ENCODE measurements around the gene RAI1.

Gene RAI1

GRCh38 chr17:17664064-17664452 lies 17.2 kb upstream of the RAI1 start:
- in situ Hi-C loops (cut with MboI; ENCODE audit: low sequenced_read_pairs, unreplicated experiment), result no loop called here
- no peak for DNase-seq (ENCODE audit: low spot score)
- no peak for TF ChIP-seq CTCF (IDR thresholded peaks at IDR 0.05; ENCODE audit: borderline replicate concordance, control extremely low read depth, extremely low read depth, insufficient read depth, missing control alignments)

GRCh38 chr17:17665255-17665654 lies 16.0 kb upstream of the RAI1 start:
- in situ Hi-C loops (cut with MboI; ENCODE audit: low sequenced_read_pairs, unreplicated experiment), result no loop called here
- TF ChIP-seq CTCF (IDR thresholded peaks at IDR 0.05; ENCODE audit: borderline replicate concordance, control extremely low read depth, extremely low read depth, insufficient read depth, missing control alignments), result no peak
- DNase-seq (ENCODE audit: low spot score), result no peak

- no peak for TF ChIP-seq CTCF (IDR thresholded peaks at IDR 0.05; ENCODE audit: borderline replicate concordance, control extremely low read depth, extremely low read depth, insufficient read depth, missing control alignments)
These were observed 15.0 kb upstream of the RAI1 start for GRCh38 chr17:17666111-17666714.

GRCh38 chr17:17667231-17667630 lies 14.0 kb upstream of the RAI1 start:
- in situ Hi-C loops (cut with MboI; ENCODE audit: low sequenced_read_pairs, unreplicated experiment), result no loop called here
- TF ChIP-seq CTCF (IDR thresholded peaks at IDR 0.05; ENCODE audit: borderline replicate concordance, control extremely low read depth, extremely low read depth, insufficient read depth, missing control alignments), result no peak
- DNase-seq (ENCODE audit: low spot score), result no peak

More at GRCh38 chr17:17666111-17666714, 15.0 kb upstream of the RAI1 start:
- no peak for DNase-seq (ENCODE audit: low spot score)
- in situ Hi-C loops (cut with MboI; ENCODE audit: low sequenced_read_pairs, unreplicated experiment), result no loop called here

- no peak for TF ChIP-seq CTCF (IDR thresholded peaks at IDR 0.05; ENCODE audit: borderline replicate concordance, control extremely low read depth, extremely low read depth, insufficient read depth, missing control alignments)
- DNase-seq (ENCODE audit: low spot score), result no peak
- in situ Hi-C loops (cut with MboI; ENCODE audit: low sequenced_read_pairs, unreplicated experiment), result no loop called here
These were observed 13.3 kb upstream of the RAI1 start for GRCh38 chr17:17667947-17668346.

GRCh38 chr17:17668358-17668757 lies 12.9 kb upstream of the RAI1 start:
- no peak for DNase-seq (ENCODE audit: low spot score)
- in situ Hi-C loops (cut with MboI; ENCODE audit: low sequenced_read_pairs, unreplicated experiment), result no loop called here
- no peak for TF ChIP-seq CTCF (IDR thresholded peaks at IDR 0.05; ENCODE audit: borderline replicate concordance, control extremely low read depth, extremely low read depth, insufficient read depth, missing control alignments)

Data from GM13976 (cell line).